GM23248 (cell line): ENCODE measurements around the gene CCDC102A.

Experiments used
- EZH2 ChIP-seq: fragments of 200-600 bp; sonication (generic); IDR thresholded peaks from 2 replicates; pipeline ENCODE4 v1.6.1; 2018; ENCODE audit warnings: antibody characterized with exemption, mild to moderate bottlenecking; ENCODE audit not compliant: insufficient read depth, poor library complexity, severe bottlenecking
- EZH2phosphoT487 ChIP-seq: fragments of 200-600 bp; sonication (generic); IDR thresholded peaks from 2 replicates; pipeline ENCODE4 v1.6.1; 2018; ENCODE audit warnings: antibody characterized with exemption, moderate library complexity, mild to moderate bottlenecking, low read depth; ENCODE audit not compliant: insufficient read depth

- TF ChIP-seq EZH2 = no peak
- no peak for TF ChIP-seq EZH2phosphoT487
Measured at GRCh38 chr16:57527027-57527426, 9.3 kb downstream of the CCDC102A start.
